NCI-H748 treated with DMSO at 0.1 percent for 48 hours (cell line): ENCODE measurements around the gene FASTKD1.
"Not testable (repeated sequence)": the region's sequence is repeated elsewhere in the genome, so short reads cannot be mapped to it uniquely, and the experiment has no call there.

Experiments
- DNase-seq: peaks from one replicate; lab custom pipeline; 2025; lab: John Stamatoyannopoulos, UW

Gene FASTKD1

DNA sequence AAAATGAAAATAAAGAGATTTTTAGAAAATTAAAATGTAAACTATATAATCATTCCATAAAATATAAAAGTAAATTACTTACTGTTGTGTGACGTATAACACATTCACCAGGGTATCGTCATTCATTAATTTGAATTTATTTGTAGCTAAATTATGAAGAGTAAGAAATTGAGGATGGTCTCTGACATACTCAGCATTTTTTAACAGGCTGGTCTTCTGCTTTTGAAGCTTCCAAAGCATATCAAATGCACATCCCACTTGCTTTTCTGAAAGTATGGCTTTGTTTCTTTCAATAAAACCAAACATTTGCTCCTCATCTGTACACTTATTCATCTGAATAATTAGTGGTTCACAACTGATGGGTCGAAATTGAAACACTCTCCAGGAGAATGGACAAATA, 2.1 kb downstream of the FASTKD1 start:
- DNase-seq = no peak

DNA sequence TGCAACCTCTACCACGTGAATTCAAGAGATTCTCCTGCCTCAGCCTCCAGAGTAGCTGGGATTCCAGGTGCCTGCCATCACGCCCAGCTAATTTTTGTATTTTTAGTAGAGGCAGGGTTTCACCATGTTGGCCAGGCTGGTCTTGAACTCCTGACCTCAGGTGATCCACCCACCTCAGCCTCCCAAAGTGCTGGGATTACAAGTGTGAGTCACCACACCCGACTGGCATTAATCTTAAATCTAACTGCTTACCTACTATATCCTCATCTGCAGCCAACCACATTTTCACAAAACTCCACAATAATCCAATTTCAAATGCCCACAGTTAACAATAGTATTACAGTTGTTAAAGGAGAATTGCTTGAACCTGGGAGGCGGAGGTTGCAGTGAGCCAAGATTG, 2.9 kb downstream of the FASTKD1 start:
- DNase-seq = not testable (repeated sequence)

DNA sequence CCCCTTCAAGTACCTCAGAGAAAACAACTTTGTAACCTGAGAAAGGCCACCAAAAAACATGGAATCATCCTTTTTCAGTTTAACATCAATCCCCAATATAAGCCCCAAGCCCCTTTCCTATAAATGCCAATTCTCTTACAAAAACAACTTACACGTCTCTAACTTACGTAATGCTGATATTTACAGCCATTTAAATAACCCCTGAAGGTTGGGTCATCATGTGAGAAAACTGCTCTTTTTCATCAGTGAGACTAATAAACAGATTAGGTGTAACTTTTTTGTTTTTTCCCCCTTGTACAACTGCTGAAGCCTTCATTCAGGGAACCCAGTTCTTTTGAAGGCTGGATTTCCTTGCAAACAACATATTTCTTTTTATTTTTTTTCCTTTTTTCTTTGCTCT, 3.7 kb downstream of the FASTKD1 start:
- no peak for DNase-seq

DNA sequence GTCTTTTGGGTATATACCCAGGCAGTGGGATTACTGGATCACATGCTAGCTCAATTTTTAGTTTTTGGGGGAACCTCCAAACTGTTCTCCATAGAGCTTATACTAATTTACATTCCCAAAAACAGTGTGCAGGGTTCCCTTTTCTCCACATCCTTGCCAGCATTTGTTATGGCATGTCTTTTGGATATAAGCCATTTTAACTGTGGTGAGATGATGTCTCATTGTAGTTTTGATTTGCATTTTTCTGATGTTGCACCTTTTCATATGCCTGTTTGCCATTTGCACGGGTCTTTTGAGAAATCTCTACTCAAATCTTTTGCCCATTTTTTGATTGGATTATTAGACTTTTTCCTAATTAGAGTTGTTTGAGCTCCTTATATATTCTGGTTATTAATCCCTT, 8.0 kb downstream of the FASTKD1 start:
- no peak for DNase-seq

DNA sequence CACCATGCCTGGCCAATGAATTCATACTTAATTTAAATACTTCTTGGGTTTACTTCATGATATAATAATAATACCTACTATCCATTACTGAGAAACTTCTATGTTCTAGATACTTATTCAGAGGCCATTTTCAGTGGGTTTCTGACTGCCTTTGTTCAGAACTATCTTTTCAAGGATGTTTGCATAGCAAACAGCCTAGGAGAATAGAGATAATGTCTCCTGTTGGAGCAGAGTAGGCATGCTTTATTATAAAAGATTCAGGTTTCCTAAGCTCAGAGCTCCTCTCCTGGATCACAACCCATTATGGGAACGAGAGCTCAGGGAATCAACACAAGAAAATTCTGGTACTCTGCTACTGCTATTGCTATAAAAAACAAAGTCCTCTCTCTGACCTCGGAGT, 11.1 kb downstream of the FASTKD1 start:
- no peak for DNase-seq

DNA sequence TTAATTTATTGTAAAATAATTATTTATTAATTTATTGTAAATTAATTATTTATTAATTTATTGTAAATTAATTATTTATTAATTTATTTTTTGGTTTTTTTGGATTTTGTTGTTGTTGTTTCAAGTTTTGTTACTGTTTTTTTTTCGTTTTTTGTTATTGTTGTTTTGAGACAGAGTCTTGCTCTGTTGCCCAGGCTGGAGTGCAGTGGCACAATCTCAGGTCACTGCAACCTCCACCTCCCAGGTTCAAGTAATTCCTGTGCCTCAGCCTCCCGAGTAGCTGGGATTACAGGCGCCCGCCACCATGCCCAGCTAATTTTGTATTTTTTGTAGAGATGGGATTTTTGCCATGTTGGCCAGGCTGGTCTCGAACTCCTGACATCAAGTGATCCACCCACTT, 11.6 kb downstream of the FASTKD1 start:
- not testable (repeated sequence) for DNase-seq

DNA sequence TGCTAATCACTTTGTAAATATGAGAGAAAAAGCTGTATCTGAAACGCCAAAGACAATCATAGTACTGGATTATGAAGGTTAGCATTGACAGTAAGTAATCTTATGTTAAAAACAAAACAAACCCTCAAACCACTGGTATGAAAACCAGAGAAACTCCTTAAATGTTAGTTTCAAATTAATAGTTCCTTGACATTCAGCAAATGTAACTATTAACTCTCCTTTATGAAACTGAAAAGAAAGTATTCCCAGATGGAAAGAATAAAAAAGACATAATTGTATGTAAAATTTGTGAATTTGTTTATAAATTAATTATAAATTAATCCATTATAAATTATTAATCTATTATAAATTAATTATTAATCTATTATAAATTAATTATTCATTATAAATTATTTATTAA, 12.3 kb downstream of the FASTKD1 start:
- DNase-seq = no peak

DNA sequence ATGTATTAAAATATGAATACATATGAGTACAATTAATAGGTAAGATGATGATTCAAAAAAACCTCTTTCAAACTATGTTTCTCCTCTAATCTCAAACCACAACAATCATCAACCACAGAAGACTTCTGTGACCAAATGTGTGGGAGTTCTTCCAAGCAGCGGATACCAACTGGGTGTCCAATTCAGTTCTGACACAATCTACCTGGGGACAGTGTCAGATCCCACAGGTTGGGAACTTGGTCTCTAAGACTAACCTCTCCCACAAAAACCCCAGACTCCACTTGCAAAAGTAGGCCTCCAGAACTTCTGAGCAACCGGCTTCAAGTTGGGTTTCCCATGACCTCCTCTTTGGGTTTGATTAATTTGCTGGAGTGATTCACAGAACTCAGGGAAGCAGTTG, 26.9 kb downstream of the FASTKD1 start:
- DNase-seq = no peak

DNA sequence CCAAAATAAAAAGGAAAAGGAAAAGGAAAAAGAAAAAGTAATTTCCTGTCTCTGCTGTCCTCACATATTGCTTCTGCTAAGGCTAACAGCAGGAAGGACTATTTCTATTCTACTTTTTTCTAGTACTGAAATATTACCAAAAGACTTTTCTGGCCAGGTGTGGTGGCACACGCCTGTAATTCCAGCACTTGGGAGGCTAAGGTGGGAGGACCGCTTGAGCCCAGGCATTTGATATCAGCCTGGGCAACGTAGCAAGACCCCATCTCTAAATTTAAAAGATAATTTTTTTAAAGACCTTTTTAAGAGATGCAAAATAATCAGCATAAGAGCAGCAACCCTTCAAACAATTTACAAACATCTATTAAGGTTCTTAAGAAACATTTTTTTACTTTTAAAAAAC, 31.2 kb downstream of the FASTKD1 start:
- DNase-seq = no peak

DNA sequence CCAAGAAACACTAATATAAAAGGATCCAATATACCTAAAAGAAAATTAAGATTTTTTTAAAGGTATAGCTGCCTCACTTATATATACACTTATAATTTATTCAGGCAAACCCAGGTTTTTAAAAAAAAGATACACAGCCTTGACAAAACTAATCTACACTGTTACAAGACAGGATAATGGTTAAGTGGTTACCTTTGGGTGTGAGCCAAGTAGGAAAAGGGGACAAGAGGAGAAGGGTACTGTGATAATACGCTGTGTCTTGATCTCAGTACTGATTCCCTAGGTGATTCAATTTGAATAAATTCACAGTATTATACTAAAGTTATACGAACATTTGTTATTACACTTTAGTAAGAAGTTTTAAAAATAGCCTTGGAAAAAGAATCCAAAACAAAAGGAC, 33.5 kb downstream of the FASTKD1 start:
- DNase-seq = no peak

DNA sequence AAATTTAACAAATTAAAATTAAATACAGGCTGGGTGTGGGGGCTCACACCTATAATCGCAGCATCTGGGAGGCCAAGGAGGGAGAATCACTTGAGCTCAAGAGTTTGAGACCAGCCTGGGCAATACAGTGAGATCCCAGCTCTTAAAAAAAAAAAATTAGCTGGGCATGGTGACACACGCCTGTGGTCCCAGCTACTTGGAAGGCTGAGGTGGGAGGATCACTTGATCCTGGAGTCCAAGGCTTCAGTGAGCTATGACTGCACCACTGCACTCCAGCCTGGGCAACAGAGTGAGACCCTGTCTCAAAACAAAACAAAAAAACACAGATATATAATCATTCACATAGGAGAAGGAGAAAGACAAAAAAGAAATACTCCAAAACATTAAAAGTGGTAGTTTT, 34.2 kb downstream of the FASTKD1 start:
- not testable (repeated sequence) for DNase-seq

DNA sequence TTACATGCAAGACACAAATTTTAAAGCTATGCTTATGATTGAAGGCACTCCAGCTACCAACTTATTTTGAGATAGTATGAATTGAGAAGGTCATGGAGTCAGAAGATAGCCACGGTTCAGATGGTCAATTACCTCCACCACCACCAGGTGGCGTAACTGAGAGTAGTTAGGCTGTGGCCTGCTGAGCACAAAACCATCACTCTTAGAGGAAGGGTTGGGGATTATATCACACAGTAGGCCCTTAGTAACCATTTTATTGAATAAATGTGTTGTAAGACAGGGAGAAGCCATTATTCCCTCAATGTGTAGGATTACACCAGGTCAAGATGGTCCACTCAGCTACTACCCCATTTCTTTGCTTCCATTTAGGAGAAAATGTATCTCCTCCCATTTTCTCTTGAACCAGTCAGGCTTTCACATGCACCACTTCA, 45.4 kb downstream of the FASTKD1 start:
- DNase-seq = peak; percentile 35

DNA sequence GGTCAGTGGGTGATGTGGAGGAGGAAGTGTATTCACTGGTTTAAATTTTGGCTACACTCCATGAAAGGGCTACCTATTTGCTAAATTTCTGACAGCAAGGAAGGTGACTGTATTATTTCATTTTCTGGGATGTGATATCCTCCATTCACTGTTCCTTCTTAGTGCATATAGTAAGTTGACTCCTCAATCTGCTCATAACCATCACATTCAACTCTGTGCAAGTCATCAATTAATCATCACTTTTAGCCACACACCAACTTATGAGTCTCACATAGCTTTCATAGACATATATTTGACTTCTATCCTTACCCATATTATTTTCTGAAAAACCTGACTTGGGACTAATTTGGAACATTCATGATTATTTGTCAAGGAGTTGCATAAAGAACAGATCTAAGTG, 47.2 kb downstream of the FASTKD1 start:
- no peak for DNase-seq

DNA sequence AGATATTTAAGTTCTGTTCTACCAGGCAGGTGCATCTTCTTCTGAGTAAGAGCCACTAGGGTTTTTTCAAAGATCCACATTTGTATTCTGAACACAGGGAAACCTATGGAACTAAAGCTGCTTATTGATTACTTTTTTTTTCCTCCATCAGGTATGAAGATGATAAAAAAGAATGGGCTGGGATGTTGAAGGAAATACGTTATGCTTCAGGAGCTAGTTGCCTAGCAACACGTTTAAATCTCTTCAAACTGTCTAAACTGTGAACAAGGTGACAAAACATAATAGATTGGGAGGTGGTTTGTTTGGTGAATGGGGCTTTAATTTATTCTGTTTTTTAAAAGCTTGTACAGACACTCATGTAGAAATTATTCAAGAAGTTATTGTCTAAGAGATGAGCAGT, 48.2 kb downstream of the FASTKD1 start:
- DNase-seq = peak; percentile 75

DNA sequence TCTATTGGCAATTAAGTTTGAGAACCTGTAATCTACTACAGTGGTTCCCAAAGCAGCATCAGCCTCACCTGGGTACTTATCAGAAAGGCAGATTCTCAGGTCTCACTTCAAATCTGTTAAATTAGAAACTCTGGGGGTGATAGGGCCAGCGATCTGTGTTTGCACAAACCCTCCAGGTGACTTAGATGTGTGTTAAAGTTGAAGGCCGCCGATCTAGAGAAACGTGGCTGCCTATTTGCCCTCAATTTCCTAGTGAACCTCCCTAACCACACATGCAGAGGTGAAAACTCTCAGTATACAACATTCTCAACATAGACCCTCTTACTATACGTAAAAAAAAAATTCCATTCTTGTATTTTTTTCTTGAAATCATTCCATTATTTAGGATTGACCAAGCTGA, 50.0 kb downstream of the FASTKD1 start:
- DNase-seq = no peak

DNA sequence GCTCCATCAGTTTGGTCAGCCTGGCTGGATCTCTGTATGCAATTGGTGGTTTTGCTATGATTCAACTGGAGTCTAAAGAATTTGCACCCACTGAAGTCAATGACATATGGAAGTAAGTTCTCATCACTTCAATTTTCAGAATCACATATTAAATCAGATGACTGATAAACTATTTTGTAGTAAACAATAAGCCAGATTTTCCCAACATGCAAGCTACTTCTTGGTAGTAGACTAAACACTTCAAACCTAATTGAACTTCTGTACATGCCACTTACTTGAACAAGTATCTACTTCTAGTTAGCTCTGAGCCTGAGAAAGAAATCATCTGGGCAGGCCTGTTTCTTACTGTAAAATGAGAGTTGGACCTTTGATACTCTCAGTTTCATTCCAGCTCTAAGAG, 52.8 kb downstream of the FASTKD1 start:
- no peak for DNase-seq

DNA sequence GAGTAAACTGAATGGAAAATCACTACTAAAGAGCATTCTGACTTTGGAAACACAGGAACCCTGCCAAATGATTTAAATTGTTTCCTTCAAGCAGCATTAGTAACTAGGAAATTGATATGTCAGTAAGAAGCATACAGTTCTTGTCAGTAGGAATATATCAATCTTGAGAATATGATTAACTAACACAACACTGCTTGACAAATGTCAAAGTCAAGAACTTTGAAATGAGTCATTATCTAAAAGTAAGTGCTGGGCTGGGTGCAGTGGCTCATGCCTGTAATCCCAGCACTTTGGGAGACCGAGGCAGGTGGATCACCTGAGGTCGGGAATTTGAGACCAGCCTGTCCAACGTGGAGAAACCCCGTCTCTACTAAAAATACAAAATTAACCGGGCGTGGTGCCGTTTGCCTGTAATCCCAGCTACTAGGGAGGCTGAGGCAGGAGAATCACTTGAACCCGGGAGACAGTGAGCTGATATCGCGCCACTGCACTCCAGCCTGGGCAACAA, 57.1 kb downstream of the FASTKD1 start:
- DNase-seq = not testable (repeated sequence)

DNA sequence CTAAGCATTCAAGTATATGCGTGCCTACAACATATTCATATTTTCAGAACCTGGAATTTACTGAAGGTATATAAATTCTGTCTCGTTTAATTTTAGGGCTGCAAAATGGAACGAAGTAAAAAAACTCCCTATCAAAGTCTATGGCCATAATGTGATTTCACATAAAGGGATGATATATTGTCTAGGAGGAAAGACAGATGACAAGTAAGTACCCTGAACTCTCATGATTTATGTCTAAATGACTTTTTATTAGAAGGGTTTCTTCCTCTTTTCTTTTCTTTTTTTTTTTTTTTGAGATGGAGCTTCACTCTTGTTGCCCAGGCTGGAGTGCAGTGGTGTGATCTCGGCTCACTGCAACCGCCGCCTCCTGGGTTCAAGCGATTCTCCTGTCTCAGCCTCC, 58.9 kb downstream of the FASTKD1 start:
- not testable (repeated sequence) for DNase-seq

DNA sequence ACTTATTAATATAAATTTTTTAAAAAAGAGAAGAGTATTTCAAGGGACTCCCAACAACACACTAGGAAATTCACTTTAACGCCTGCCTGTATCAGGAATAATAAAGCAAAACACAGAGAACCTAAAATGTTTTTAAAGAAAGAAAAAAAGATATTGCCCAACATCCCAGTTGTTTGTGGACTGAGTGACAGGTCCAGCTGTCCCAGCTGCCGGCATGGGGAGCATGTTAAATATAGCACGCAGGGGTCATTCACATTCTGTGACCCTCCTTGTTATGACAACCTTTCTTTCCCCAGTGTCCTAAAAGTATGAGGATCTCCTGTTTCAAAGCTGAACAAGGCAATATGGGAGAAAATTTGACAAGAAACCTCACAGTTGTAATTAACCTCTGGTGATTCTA, 59.7 kb downstream of the FASTKD1 start:
- DNase-seq = no peak

DNA sequence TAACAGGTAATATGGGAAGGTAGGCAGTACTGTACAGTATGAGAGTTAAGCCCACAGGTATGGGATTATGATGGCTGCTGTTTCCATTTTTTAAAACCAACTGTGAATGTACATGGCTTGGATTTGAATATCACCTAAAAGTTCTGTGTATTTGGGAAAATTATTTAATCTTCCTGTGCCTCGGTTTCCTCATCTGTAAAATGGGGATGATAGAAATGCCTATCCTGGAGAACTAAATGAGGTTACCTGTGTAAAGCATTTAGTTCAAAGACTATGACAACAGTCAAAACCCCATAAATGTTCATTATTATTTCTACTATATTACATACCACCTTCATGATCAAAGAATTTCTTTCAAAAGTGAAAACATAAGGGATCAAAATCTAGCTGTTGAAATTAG, 60.6 kb downstream of the FASTKD1 start:
- no peak for DNase-seq

DNA sequence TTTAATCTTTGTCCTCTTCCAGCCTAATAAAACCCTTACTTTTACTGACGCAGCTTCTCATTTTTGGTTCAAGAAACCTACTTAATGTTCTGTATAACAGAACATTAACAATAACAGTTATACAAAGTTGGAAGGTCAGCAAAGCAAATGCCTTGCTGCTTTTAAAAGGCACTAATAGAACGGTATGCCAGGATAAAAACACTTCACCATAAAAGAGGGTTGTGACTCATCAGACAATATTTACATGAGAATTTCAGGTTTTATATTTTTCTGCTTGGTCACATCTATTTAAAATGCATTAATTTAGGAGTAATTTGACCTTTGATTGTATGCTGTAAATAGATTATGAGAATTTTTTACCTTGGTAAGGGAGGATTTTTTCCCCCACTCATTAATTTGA, 61.1 kb downstream of the FASTKD1 start:
- peak; percentile 3 for DNase-seq

DNA sequence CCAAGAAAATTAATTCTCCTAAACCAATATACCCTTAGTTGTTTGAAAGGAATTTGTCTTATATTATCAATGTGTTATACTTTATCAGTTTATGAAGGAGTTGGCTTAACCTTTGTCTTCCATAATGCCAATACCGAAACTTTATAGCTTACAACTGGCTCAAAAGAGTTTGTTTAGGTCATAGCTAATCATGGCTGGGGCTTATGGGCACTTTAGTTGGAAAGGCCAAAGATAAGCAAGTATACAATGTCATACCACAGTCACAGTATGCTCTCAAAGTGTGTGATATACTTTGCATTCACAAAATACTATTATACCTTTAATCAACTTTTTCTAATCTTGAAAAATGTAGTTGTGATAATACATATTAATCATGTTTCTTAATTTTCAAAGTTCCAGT, 61.8 kb downstream of the FASTKD1 start:
- DNase-seq = no peak

DNA sequence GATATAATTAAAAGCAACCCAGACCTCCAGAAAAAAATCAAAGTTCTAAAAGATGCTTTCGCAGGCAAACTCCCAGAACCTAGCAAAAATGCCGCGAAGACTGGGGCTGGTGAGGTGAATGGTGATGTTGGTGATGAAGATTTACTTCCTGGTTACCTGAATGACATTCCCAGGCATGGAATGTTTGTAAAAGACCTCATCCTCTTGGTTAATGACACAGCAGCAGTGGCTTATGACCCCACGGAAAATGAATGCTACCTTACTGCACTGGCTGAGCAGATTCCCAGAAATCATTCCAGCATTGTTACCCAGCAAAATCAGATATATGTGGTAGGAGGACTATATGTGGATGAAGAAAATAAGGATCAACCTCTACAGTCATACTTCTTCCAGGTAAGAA, 63.2 kb downstream of the FASTKD1 start:
- no peak for DNase-seq

DNA sequence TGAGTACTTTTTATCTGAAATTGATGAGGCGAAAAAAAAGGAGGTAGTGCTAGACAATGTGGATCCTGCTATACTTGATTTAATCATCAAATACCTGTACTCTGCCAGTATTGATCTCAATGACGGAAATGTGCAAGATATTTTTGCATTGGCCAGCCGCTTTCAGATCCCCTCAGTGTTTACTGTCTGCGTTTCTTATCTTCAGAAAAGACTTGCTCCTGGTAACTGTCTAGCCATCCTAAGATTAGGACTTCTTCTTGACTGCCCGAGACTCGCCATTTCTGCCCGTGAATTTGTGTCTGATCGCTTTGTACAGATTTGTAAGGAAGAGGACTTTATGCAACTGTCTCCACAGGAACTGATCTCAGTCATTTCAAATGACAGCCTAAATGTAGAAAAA, 63.7 kb downstream of the FASTKD1 start:
- no peak for DNase-seq

DNA sequence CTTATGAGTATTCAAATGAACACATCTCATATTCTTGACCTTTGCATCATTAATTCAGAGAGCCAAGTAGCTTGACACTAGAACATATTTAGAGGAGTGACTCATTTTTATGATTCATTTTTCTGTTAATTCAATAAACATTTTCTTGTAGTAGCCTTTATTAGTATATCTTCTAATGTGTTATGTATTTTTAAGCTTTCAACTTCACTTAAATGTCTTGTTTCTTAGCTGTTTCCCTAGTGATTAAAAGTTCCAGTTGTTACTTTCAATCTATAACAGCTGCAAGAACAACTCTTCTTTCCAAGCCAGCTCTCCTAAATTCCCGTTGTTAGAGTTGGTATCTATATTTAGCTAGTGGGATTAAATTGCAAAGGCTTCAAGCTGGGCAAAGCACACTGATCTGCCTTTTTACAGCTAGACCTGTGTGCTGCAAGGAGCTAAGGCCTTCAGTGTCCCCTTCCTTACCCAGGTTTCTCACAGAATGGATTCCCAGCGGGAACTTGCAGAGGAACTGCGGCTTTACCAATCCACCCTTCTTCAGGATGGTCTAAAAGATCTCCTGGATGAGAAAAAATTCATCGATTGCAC, 64.3 kb downstream of the FASTKD1 start, which contains the start of gene KLHL41:
Gene KLHL41 (plus strand): TSS at position 405 of the 588 bp plus-strand sequence. CDS start 77 bp downstream, at position 482.
- DNase-seq = no peak
